HepG2 (cell line): Measurements from ENCODE around the gene UHMK1. TPM values are rescaled to one million over a fixed set of nuclear protein-coding genes. Genes with fewer than 3 reads are reported as not detected.

Experiments used
- AFF4 ChIP-seq: sonication (generic); formaldehyde crosslinking; IDR thresholded peaks from 2 replicates; pipeline ENCODE4 v1.4.0; 2020; ENCODE audit warnings: missing genetic modification reagents
- ATF2 ChIP-seq: sonication (generic); formaldehyde crosslinking; IDR thresholded peaks from 2 replicates; pipeline ENCODE4 v1.4.0; 2020; ENCODE audit warnings: missing genetic modification reagents
- CEBPZ ChIP-seq: IDR thresholded peaks from 2 replicates; pipeline ENCODE4 v1.6.1; 2012; ENCODE audit warnings: low read length, improper control_type of control experiment
- HBP1 ChIP-seq: IDR thresholded peaks from 2 replicates; pipeline ENCODE4 v1.6.1; 2016; ENCODE audit warnings: low read depth, control low read depth
- HMG20B ChIP-seq: conservative IDR thresholded peaks from 2 replicates; pipeline ENCODE4 v1.6.1; 2016; ENCODE audit warnings: missing genetic modification reagents, missing compliant biosample characterization
- IKZF1 ChIP-seq: fragments of 450-650 bp; IDR thresholded peaks from 2 replicates; pipeline ENCODE4 v1.7.1; 2016
- ISL2 ChIP-seq: sonication (generic); formaldehyde crosslinking; IDR thresholded peaks from 2 replicates; pipeline ENCODE4 v1.5.0; 2020; ENCODE audit warnings: missing genetic modification reagents
- LCORL ChIP-seq, 2 experiments: fragments of 450-650 bp in 1 of 2; sonication (generic) in 1 of 2; formaldehyde crosslinking in 1 of 2; IDR thresholded peaks; 2 replicates each; pipeline versions ENCODE4 v1.5.0 to v1.6.1; 2017 to 2020; ENCODE audit warnings: antibody characterized with exemption in 1 of 2, missing genetic modification reagents in 1 of 2
- MAFF ChIP-seq: IDR thresholded peaks from 2 replicates; pipeline ENCODE4 v1.6.1; 2011; ENCODE audit warnings: low read depth, low read length, improper control_type of control experiment
- RBFOX2 ChIP-seq: fragments of 200-400 bp; formaldehyde crosslinking; IDR thresholded peaks from 2 replicates; pipeline ENCODE4 v1.6.1; 2017; ENCODE audit warnings: low read depth, mild to moderate bottlenecking, low read length
- RFX1 ChIP-seq: fragments of 450-650 bp; IDR thresholded peaks from 2 replicates; pipeline ENCODE4 v1.6.1; 2017
- SMAD9 ChIP-seq: sonication (generic); formaldehyde crosslinking; IDR thresholded peaks from 2 replicates; pipeline ENCODE4 v1.5.1; 2020; ENCODE audit warnings: mild to moderate bottlenecking, missing genetic modification reagents
- STAT5B ChIP-seq: sonication (generic); formaldehyde crosslinking; IDR thresholded peaks from 2 replicates; pipeline ENCODE4 v1.4.0; 2020; ENCODE audit warnings: missing genetic modification reagents
- THAP11 ChIP-seq: IDR thresholded peaks from 2 replicates; pipeline ENCODE4 v1.6.1; 2016; ENCODE audit warnings: missing biosample characterization, missing genetic modification reagents
- ZNF160 ChIP-seq: sonication (generic); formaldehyde crosslinking; IDR thresholded peaks from 2 replicates; pipeline ENCODE4 v1.8.0; 2022; ENCODE audit warnings: mild to moderate bottlenecking, inconsistent platforms, missing genetic modification reagents
- ZNF674 ChIP-seq: sonication (generic); formaldehyde crosslinking; IDR thresholded peaks from 2 replicates; pipeline ENCODE4 v1.5.0; 2020; ENCODE audit warnings: low read depth, mild to moderate bottlenecking, missing genetic modification reagents
- ZNF746 ChIP-seq: sonication (generic); formaldehyde crosslinking; IDR thresholded peaks from 2 replicates; pipeline ENCODE4 v1.8.0; 2022; ENCODE audit warnings: mild to moderate bottlenecking, missing genetic modification reagents
- ZNF83 ChIP-seq: sonication (generic); formaldehyde crosslinking; IDR thresholded peaks from 2 replicates; pipeline ENCODE4 v1.4.0; 2020; ENCODE audit warnings: missing genetic modification reagents, mild to moderate bottlenecking, borderline replicate concordance
- ZSCAN9 ChIP-seq: IDR thresholded peaks from 2 replicates; pipeline ENCODE4 v1.6.1; 2016; ENCODE audit warnings: borderline replicate concordance
- polyA plus RNA-seq, 8 experiments: library from polyadenylated mRNA; depleted of rRNA in 3 of 8; stranded (reverse) in 7 of 8; unstranded in 1 of 8; fragments of >200 nt; fragmentation: Illumina TruSeq in 4 of 8; extraction: Trizol in 4 of 8; gene quantifications; 2 replicates each; pipeline versions ENCODE4 v1.2.1 to v1.2.3, GENCODE V29; 2011 to 2016; ENCODE audit warnings: low read depth in 4 of 8, missing spikeins in 1 of 8, mixed read lengths in 1 of 8; ENCODE audit not compliant: insufficient read depth in 1 of 8
- total RNA-seq, 5 experiments: library from RNA; depleted of rRNA; stranded (reverse); fragments of >200 nt; fragmentation: Illumina TruSeq; extraction: Trizol; gene quantifications; 2 replicates each; pipeline ENCODE4 v1.2.3, GENCODE V29; 2016; ENCODE audit warnings: low read depth in 1 of 5

Gene UHMK1
- total and polyA plus RNA-seq, 2 of the 13 experiments (the other 11 are each of a cell fraction or from before 2014, with no cell fraction given), result 12.9 to 20.0 TPM

- no peak for TF ChIP-seq CEBPZ
- TF ChIP-seq ZSCAN9, result no peak
- no peak for TF ChIP-seq SMAD9 (CRISPR knock-in tag)
- no peak for TF ChIP-seq ZNF83 (CRISPR knock-in tag)
- no peak for TF ChIP-seq STAT5B
- no peak for TF ChIP-seq AFF4
- TF ChIP-seq MAFF, result no peak
- no peak for TF ChIP-seq RFX1
- no peak for TF ChIP-seq HMG20B (CRISPR knock-in tag)
- no peak for TF ChIP-seq LCORL (IDR thresholded peaks at IDR 0.05)
- peak; percentile 39; the same call in 1 of the 2 replicates for TF ChIP-seq LCORL (CRISPR knock-in tag; IDR thresholded peaks at IDR 0.05)
- peak; percentile 10; the same call in 1 of the 2 replicates for TF ChIP-seq ISL2 (CRISPR knock-in tag)
- TF ChIP-seq RBFOX2, result peak; percentile 86
- peak; percentile 45; the same call in 1 of the 2 replicates for TF ChIP-seq ZNF160
- no peak for TF ChIP-seq ATF2
- 0 out of 2 replicates have a peak, but pooled peaks have one; percentile 33 for TF ChIP-seq HBP1 (CRISPR knock-in tag)
- no peak for TF ChIP-seq ZNF674 (CRISPR knock-in tag)
- no peak for TF ChIP-seq IKZF1
- TF ChIP-seq THAP11, result no peak
- no peak; the same call in 1 of the 2 replicates for TF ChIP-seq ZNF746
Observed at GRCh38 chr1:162561616-162562469, 64.2 kb downstream of the UHMK1 start, which contains the start of gene UAP1 (continued).
